ENCODE data around the gene ZBTB7C. TPM values are rescaled to one million over a fixed set of nuclear protein-coding genes. Genes with fewer than 3 reads are reported as not detected.
A peak's percentile ranks its signal among the peaks of the same experiment; 100 is the strongest.

The ZBTB7C gene
- total and polyA plus RNA-seq, 2 of the 8 experiments (the other 6 are each of a cell fraction or from before 2014, with no cell fraction given), result 0.15 to 0.45 TPM

DNA sequence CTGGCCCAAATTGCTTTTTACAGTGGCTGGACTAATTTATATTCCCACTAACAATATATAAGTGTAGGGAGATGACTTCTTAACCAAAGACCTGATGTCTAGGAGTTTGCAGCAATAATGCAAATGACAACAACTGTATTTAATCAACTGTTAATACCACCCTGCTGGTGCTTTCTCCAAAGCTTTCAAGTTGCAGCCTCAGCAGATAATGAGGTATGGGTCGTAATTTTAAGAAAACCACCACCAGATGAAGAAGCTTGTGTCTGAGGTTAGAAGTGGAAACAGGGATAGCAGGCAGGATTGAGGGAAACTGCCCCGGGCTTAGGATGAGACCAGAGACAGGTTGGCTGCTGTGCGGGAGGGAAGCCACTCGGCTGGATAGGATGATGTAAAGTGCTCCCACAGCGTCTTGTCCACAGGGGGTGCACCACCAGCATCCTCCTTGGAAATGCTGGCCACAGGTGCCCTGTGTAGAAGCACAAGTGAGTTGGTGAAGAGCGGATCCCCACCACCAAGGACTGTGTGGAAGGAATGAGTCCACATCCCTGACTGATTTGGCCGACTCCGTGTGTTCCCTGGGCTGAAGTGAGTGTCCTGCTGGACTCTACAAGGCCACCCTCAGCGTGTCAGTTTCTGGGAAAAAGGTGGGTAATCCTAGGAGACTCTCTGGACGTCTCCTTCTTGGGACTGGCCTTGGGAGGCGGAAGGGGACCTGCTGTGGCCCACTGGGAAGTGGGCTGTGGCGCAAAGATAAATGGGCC, 402.6 kb downstream of the ZBTB7C start:
- ChIA-PET CTCF (ENCODE audit: partially characterized antibody) (interaction anchor here (0.8 to 2.5 kb wide), 16 partner anchors 9 to 238 kb away, joined by 3 to 33 read pairs (median 5); no protein-coding TSS in a partner anchor), POLR2A (ENCODE audit: partially characterized antibody) (interaction anchor here (1.5 to 1.7 kb wide), 3 partner anchors 21 to 80 kb away, joined by 3 to 11 read pairs (median 4); partner anchors contain the start of gene SMAD2)
- Histone ChIP-seq H3K79me2 (ENCODE audit: control insufficient read depth in 1 of 2, insufficient read depth in 2 of 2, low read length in 2 of 2) (no peaks in the 10 kb centered on the region), H3K36me3 (ENCODE audit: control insufficient read depth in 2 of 4, insufficient read depth in 4 of 4, low read length in 3 of 4) (no peaks in the 10 kb centered on the region), H3K23me2 (ENCODE audit: low read depth, low read length) (peaks cover 5% of the 10 kb centered on the region), H2BK120ac (replicated peaks; ENCODE audit: low read depth, low read length) (no peak overlapping the region), H3K23ac (ENCODE audit: insufficient read length) (no peak overlapping the region), H3K4me1 (replicated peaks in 1 of 4; ENCODE audit: control insufficient read depth in 3 of 4, insufficient read depth in 4 of 4, low read length in 3 of 4) (peaks cover 0 to 18% (median 8%) of the 10 kb centered on the region in 4 experiments; a peak in 5 of 7 replicates), H3K4me2 (ENCODE audit: insufficient read depth in 1 of 2, low read depth in 2 of 2, low read length in 2 of 2) (no peak overlapping the region), H2BK20ac (ENCODE audit: low read length) (no peak overlapping the region), H2BK15ac (ENCODE audit: low read length) (0 out of 2 replicates have a peak overlapping the region, but pooled peaks have one; percentile 8), H4K91ac (replicated peaks; ENCODE audit: insufficient read length, low read length) (peak overlapping the region; percentile 34), H4K5ac (ENCODE audit: insufficient read length, low read depth, low read length) (no peak overlapping the region), H3K56ac (replicated peaks; ENCODE audit: insufficient read length, low read depth, low read length) (no peak overlapping the region), H3K14ac (ENCODE audit: insufficient read length) (no peak overlapping the region), H4K8ac (ENCODE audit: extremely low read depth, insufficient read depth, low read length) (no peak overlapping the region), H2BK12ac (ENCODE audit: low read depth, low read length) (peak overlapping the region; percentile 75; the same call in 1 of the 2 replicates), H4K20me1 (replicated peaks in 1 of 2; ENCODE audit: control insufficient read depth in 1 of 2, insufficient read depth in 2 of 2, low read length in 2 of 2) (no peaks in the 10 kb centered on the region), H2AK5ac (ENCODE audit: low read depth, low read length) (0 out of 2 replicates have a peak overlapping the region, but pooled peaks have one; percentile 82), H2AFZ (ENCODE audit: low read length) (no peak overlapping the region), H3K79me1 (ENCODE audit: low read depth, low read length) (no peaks in the 10 kb centered on the region; the same call in 1 of the 2 replicates), H2BK5ac (ENCODE audit: low read depth, low read length) (no peak overlapping the region), H3K4me3 (ENCODE audit: extremely low read depth in 1 of 4, insufficient read depth in 2 of 4, low read depth in 3 of 4, low read length in 4 of 4) (no peak overlapping the region), H3K18ac (ENCODE audit: extremely low read depth, low read length) (no peak overlapping the region), H3K9me3 (ENCODE audit: insufficient read depth in 2 of 2, low read depth in 1 of 2, low read length in 1 of 2) (no peaks in the 10 kb centered on the region), H3K27ac (ENCODE audit: low read depth, low read length) (no peak overlapping the region), H3K9ac (replicated peaks in 1 of 4; ENCODE audit: extremely low read depth in 1 of 4, low read depth in 3 of 4, low read length in 3 of 4) (no peak overlapping the region), H3K4ac (replicated peaks; ENCODE audit: insufficient read length, low read depth, low read length) (no peak overlapping the region), H3K27me3 (replicated peaks in 1 of 4; ENCODE audit: control insufficient read depth in 3 of 4, extremely low read depth in 1 of 4, insufficient read depth in 3 of 4, low read length in 3 of 4) (peaks cover 0 to 16% (median 11%) of the 10 kb centered on the region in 4 experiments; a peak in 5 of 7 replicates)
- no peak for DNase-seq (ENCODE audit: low read depth in 1 of 2, low spot score in 2 of 2)
- WGBS, 2 experiments (ENCODE audit: extremely low coverage in 1 of 2, insufficient coverage in 1 of 2, insufficient read length in 1 of 2, insufficient replicate concordance in 2 of 2, low coverage in 1 of 2, low lambda C conversion rate in 2 of 2, missing lambda C conversion rate in 1 of 2), result 89% methylated on average over 12 of the region's 12 CpGs; no CpG with 5 or more reads in 1 of the 2 experiments
- FAIRE-seq, result no peak
- TF ChIP-seq TBP (IDR thresholded peaks at IDR 0.05; ENCODE audit: low read depth, low read length), result no peak
- no peak for TF ChIP-seq GTF2F1 (IDR thresholded peaks at IDR 0.05; ENCODE audit: borderline replicate concordance, low read depth, low read length)
- no peak for TF ChIP-seq POLR2AphosphoS5 (IDR thresholded peaks at IDR 0.05; ENCODE audit: low read depth, low read length)
- TF ChIP-seq EGR1 (IDR thresholded peaks at IDR 0.05; ENCODE audit: borderline replicate concordance, low read depth, low read length), result no peak
- TF ChIP-seq, protein P1, sequence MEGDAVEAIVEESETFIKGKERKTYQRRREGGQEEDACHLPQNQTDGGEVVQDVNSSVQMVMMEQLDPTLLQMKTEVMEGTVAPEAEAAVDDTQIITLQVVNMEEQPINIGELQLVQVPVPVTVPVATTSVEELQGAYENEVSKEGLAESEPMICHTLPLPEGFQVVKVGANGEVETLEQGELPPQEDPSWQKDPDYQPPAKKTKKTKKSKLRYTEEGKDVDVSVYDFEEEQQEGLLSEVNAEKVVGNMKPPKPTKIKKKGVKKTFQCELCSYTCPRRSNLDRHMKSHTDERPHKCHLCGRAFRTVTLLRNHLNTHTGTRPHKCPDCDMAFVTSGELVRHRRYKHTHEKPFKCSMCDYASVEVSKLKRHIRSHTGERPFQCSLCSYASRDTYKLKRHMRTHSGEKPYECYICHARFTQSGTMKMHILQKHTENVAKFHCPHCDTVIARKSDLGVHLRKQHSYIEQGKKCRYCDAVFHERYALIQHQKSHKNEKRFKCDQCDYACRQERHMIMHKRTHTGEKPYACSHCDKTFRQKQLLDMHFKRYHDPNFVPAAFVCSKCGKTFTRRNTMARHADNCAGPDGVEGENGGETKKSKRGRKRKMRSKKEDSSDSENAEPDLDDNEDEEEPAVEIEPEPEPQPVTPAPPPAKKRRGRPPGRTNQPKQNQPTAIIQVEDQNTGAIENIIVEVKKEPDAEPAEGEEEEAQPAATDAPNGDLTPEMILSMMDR (IDR thresholded peaks at IDR 0.05; ENCODE audit: control extremely low read depth in 1 of 3, insufficient read depth in 1 of 3, low read depth in 1 of 3, low read length in 3 of 3), result no peak
